ENCODE results near the gene SMYD1. TPM values are rescaled to one million over a fixed set of nuclear protein-coding genes. Genes with fewer than 3 reads are reported as not detected.

Gene SMYD1
- polyA plus RNA-seq, 1 donor from 2014 or later = not detected

DNA sequence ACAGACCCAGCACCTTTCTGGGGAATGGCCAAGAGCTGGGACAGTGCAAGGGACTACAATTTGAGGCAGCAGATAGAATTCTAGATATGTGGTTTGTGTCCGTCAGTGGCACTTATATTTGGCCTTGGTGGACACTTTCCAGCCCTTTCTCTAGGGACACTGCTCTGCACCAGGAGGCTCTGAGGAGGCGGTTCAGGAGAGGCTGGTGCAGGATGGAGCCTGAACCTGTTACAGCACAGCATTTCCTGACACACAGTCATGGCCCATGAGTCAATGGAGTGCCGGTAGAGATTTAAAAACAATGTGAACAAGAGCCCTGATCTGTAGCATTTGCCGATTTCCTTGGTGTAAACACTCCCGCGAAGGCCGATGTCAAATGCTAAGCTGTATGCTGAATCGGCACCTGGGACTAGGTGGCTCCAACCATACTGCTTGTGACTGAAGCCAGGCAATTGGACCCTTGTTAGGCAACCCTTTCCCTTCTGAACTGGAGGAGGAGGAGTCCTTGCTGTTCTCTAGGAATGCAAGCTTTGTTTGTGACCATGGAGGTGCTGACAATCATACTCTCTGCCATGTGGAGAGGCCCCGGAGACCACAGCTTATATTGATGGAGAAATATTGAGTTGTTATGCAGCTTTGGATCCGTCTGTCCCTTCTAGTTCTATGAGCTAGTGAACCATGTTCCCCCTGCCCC is 48.3 kb downstream of the SMYD1 start:
- H3K36me3 ChIP-seq (ENCODE audit: insufficient read depth, low read length) = no peaks in the 10 kb centered on the region
- no peak overlapping the region for H3K4me3 ChIP-seq (ENCODE audit: low read length)
- no peaks in the 10 kb centered on the region for H3K9me2 ChIP-seq (ENCODE audit: insufficient read depth, low read length)
- H4K20me1 ChIP-seq (ENCODE audit: insufficient read depth) = no peaks in the 10 kb centered on the region
- H2AFZ ChIP-seq (ENCODE audit: low read depth, low read length) = no peak overlapping the region
- no peaks in the 10 kb centered on the region for H3K27me3 ChIP-seq (ENCODE audit: insufficient read depth, low read depth, low read length)
- H3K4me2 ChIP-seq (ENCODE audit: low read length) = no peak overlapping the region
- H3K9ac ChIP-seq (ENCODE audit: low read length) = no peak overlapping the region
- TF ChIP-seq POLR2AphosphoS5 (IDR thresholded peaks at IDR 0.05) (no peak), MXI1 (conservative IDR thresholded peaks at IDR 0.05; ENCODE audit: poor library complexity, severe bottlenecking) (no peak), EZH2 (IDR thresholded peaks at IDR 0.05; ENCODE audit: borderline replicate concordance, insufficient read depth, low read length, poor library complexity, severe bottlenecking) (no peak), EP300 (conservative IDR thresholded peaks at IDR 0.05; ENCODE audit: poor library complexity, severe bottlenecking) (no peak), TAF1 (IDR thresholded peaks at IDR 0.05; ENCODE audit: low read depth) (no peak), SMC3 (conservative IDR thresholded peaks at IDR 0.05; ENCODE audit: poor library complexity) (no peak), RAD21 (conservative IDR thresholded peaks at IDR 0.05) (no peak)
- TF ChIP-seq, protein P1, sequence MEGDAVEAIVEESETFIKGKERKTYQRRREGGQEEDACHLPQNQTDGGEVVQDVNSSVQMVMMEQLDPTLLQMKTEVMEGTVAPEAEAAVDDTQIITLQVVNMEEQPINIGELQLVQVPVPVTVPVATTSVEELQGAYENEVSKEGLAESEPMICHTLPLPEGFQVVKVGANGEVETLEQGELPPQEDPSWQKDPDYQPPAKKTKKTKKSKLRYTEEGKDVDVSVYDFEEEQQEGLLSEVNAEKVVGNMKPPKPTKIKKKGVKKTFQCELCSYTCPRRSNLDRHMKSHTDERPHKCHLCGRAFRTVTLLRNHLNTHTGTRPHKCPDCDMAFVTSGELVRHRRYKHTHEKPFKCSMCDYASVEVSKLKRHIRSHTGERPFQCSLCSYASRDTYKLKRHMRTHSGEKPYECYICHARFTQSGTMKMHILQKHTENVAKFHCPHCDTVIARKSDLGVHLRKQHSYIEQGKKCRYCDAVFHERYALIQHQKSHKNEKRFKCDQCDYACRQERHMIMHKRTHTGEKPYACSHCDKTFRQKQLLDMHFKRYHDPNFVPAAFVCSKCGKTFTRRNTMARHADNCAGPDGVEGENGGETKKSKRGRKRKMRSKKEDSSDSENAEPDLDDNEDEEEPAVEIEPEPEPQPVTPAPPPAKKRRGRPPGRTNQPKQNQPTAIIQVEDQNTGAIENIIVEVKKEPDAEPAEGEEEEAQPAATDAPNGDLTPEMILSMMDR (IDR thresholded peaks at IDR 0.05; ENCODE audit: poor library complexity, severe bottlenecking) = no peak
- TF ChIP-seq, protein P2, sequence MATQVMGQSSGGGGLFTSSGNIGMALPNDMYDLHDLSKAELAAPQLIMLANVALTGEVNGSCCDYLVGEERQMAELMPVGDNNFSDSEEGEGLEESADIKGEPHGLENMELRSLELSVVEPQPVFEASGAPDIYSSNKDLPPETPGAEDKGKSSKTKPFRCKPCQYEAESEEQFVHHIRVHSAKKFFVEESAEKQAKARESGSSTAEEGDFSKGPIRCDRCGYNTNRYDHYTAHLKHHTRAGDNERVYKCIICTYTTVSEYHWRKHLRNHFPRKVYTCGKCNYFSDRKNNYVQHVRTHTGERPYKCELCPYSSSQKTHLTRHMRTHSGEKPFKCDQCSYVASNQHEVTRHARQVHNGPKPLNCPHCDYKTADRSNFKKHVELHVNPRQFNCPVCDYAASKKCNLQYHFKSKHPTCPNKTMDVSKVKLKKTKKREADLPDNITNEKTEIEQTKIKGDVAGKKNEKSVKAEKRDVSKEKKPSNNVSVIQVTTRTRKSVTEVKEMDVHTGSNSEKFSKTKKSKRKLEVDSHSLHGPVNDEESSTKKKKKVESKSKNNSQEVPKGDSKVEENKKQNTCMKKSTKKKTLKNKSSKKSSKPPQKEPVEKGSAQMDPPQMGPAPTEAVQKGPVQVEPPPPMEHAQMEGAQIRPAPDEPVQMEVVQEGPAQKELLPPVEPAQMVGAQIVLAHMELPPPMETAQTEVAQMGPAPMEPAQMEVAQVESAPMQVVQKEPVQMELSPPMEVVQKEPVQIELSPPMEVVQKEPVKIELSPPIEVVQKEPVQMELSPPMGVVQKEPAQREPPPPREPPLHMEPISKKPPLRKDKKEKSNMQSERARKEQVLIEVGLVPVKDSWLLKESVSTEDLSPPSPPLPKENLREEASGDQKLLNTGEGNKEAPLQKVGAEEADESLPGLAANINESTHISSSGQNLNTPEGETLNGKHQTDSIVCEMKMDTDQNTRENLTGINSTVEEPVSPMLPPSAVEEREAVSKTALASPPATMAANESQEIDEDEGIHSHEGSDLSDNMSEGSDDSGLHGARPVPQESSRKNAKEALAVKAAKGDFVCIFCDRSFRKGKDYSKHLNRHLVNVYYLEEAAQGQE (IDR thresholded peaks at IDR 0.05; ENCODE audit: borderline replicate concordance) = no peak
- H3F3A ChIP-seq (ENCODE audit: insufficient read depth, low read length, poor library complexity, severe bottlenecking) = no peaks in the 10 kb centered on the region
- no peaks in the 10 kb centered on the region for H3K9me3 ChIP-seq (ENCODE audit: low read length)
- no peak overlapping the region for H3K27ac ChIP-seq (ENCODE audit: low read length)
- H3K79me2 ChIP-seq (replicated peaks; ENCODE audit: insufficient read depth, low read length) = no peaks in the 10 kb centered on the region

DNA sequence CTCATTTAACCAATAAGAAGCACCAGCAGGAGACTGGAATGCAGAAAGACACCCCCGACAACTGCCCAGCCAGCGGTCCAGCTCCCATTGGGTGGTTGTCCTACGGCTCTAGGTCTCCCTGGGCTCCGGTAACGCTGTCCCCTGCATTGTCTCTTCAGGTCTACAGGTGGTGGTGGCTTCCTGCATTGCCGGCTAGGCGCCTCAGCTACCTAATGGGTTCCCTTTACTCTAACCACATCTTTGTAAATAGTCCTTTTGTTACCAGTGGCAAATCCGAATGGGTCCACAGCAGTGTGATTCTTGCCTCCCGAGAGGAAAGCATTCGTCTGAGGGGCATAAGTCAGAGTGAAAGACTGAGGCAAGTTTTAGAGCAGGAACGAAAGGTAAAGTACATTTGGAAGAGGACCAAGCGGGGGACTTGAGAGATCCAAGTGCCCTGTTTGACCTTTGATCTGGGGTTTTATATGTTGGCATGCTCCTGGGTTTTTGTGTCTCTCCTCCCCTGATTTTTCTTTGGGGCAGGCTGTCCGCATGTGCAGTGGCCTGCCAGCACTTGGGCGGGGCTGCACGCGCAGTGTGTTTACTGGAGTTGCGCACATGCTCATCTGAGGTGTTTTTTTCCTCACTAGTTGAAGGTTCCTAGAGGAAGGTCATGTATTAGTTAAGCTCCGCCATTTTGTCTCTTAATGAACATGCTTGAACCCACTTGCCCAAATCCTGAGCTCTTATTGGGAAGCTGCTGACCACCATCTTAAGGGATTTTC is 49.2 kb downstream of the SMYD1 start:
- no peaks in the 10 kb centered on the region for H3K27me3 ChIP-seq (ENCODE audit: insufficient read depth, low read depth, low read length)
- TF ChIP-seq POLR2AphosphoS5 (IDR thresholded peaks at IDR 0.05) (no peak), RAD21 (conservative IDR thresholded peaks at IDR 0.05) (no peak), TAF1 (IDR thresholded peaks at IDR 0.05; ENCODE audit: low read depth) (no peak), MXI1 (conservative IDR thresholded peaks at IDR 0.05; ENCODE audit: poor library complexity, severe bottlenecking) (no peak), EZH2 (IDR thresholded peaks at IDR 0.05; ENCODE audit: borderline replicate concordance, insufficient read depth, low read length, poor library complexity, severe bottlenecking) (no peak), SMC3 (conservative IDR thresholded peaks at IDR 0.05; ENCODE audit: poor library complexity) (no peak), EP300 (conservative IDR thresholded peaks at IDR 0.05; ENCODE audit: poor library complexity, severe bottlenecking) (no peak)
- TF ChIP-seq, protein P1 (IDR thresholded peaks at IDR 0.05; ENCODE audit: poor library complexity, severe bottlenecking) = no peak
- TF ChIP-seq, protein P2 (IDR thresholded peaks at IDR 0.05; ENCODE audit: borderline replicate concordance) = no peak
- no peaks in the 10 kb centered on the region for H3F3A ChIP-seq (ENCODE audit: insufficient read depth, low read length, poor library complexity, severe bottlenecking)
- H3K9ac ChIP-seq (ENCODE audit: low read length) = no peak overlapping the region
- H4K20me1 ChIP-seq (ENCODE audit: insufficient read depth) = no peaks in the 10 kb centered on the region
- H3K79me2 ChIP-seq (replicated peaks; ENCODE audit: insufficient read depth, low read length) = no peaks in the 10 kb centered on the region
- H3K36me3 ChIP-seq (ENCODE audit: insufficient read depth, low read length) = no peaks in the 10 kb centered on the region
- H3K4me2 ChIP-seq (ENCODE audit: low read length) = no peak overlapping the region
- H3K4me3 ChIP-seq (ENCODE audit: low read length) = no peak overlapping the region
- no peaks in the 10 kb centered on the region for H3K9me2 ChIP-seq (ENCODE audit: insufficient read depth, low read length)
- H3K27ac ChIP-seq (ENCODE audit: low read length) = no peak overlapping the region
- H2AFZ ChIP-seq (ENCODE audit: low read depth, low read length) = no peak overlapping the region
- no peaks in the 10 kb centered on the region for H3K9me3 ChIP-seq (ENCODE audit: low read length)

Data from neural cell (in vitro differentiated cells).